Neural cell (in vitro differentiated cells): ENCODE data around the gene GRAP2. TPM values are rescaled to one million over a fixed set of nuclear protein-coding genes. Genes with fewer than 3 reads are reported as not detected.
"Not testable (repeated sequence)": the region's sequence is repeated elsewhere in the genome, so short reads cannot be mapped to it uniquely, and the experiment has no call there.

Source experiments
- H2AFZ ChIP-seq: fragments of 200-600, 300-800 bp; sonication (generic), shearing (Covaris generic); 2 replicates; pipeline ENCODE4 v1.6.0; 2014; ENCODE audit warnings: low read depth, mild to moderate bottlenecking, antibody characterized with exemption, low read length, moderate library complexity
- H3F3A ChIP-seq: fragments of 200-600 bp; shearing (Covaris generic); 2 replicates; pipeline ENCODE4 v1.6.1; 2016; ENCODE audit warnings: mild to moderate bottlenecking, moderate library complexity, mixed read lengths, antibody characterized with exemption, low read length; ENCODE audit not compliant: insufficient read depth, poor library complexity, severe bottlenecking
- H3K27ac ChIP-seq: fragments of 200-600, 300-800 bp; sonication (generic), shearing (Covaris generic); 2 replicates; pipeline ENCODE4 v1.5.1; 2014; ENCODE audit warnings: mild to moderate bottlenecking, low read length, moderate library complexity
- H3K27me3 ChIP-seq: fragments of 300-800, 200-600 bp; sonication (generic), shearing (Covaris generic); 2 replicates; pipeline ENCODE4 v1.6.0; 2014; ENCODE audit warnings: mild to moderate bottlenecking, low read depth, low read length, moderate library complexity; ENCODE audit not compliant: insufficient read depth
- H3K36me3 ChIP-seq: fragments of 300-800, 200-600 bp; sonication (generic), shearing (Covaris generic); 2 replicates; pipeline ENCODE4 v1.5.1; 2014; ENCODE audit warnings: mild to moderate bottlenecking, antibody characterized with exemption, low read length, moderate library complexity; ENCODE audit not compliant: insufficient read depth
- H3K4me2 ChIP-seq: fragments of 300-800, 200-600 bp; sonication (generic), shearing (Covaris generic); 2 replicates; pipeline ENCODE4 v1.6.0; 2014; ENCODE audit warnings: mild to moderate bottlenecking, low read length
- H3K4me3 ChIP-seq: fragments of 300-800, 200-600 bp; sonication (generic), shearing (Covaris generic); 2 replicates; pipeline ENCODE4 v1.5.1; 2014; ENCODE audit warnings: mild to moderate bottlenecking, low read length, moderate library complexity
- H3K79me2 ChIP-seq: fragments of 200-600 bp; shearing (Covaris generic); replicated peaks from 2 replicates; pipeline ENCODE4 v1.6.0; 2014; ENCODE audit warnings: mild to moderate bottlenecking, low read length, moderate library complexity; ENCODE audit not compliant: insufficient read depth
- H3K9ac ChIP-seq: fragments of 300-800, 200-600 bp; sonication (generic), shearing (Covaris generic); 2 replicates; pipeline ENCODE4 v1.6.1; 2016; ENCODE audit warnings: mild to moderate bottlenecking, low read length, mixed read lengths
- H3K9me2 ChIP-seq: fragments of 200-600 bp; shearing (Covaris generic); 2 replicates; pipeline ENCODE4 v1.6.1; 2016; ENCODE audit warnings: mild to moderate bottlenecking, low read length, mixed read lengths; ENCODE audit not compliant: insufficient read depth
- H3K9me3 ChIP-seq: fragments of 200-600, 300-800 bp; sonication (generic), shearing (Covaris generic); 2 replicates; pipeline ENCODE4 v1.6.1; 2016; ENCODE audit warnings: mild to moderate bottlenecking, mixed run types, low read length, moderate library complexity, mixed read lengths
- H4K20me1 ChIP-seq: fragments of 200-600 bp; shearing (Covaris generic); 2 replicates; pipeline ENCODE4 v1.6.1; 2016; ENCODE audit warnings: mild to moderate bottlenecking, mixed run types; ENCODE audit not compliant: insufficient read depth
- EP300 ChIP-seq: fragments of 450-650 bp; conservative IDR thresholded peaks from 2 replicates; pipeline ENCODE4 v1.6.1; 2014; ENCODE audit warnings: antibody characterized with exemption, mild to moderate bottlenecking, moderate library complexity; ENCODE audit not compliant: poor library complexity, severe bottlenecking
- EZH2 ChIP-seq: fragments of 200-600, 300-800 bp; shearing (Covaris generic), sonication (generic); IDR thresholded peaks from 2 replicates; pipeline ENCODE4 v1.6.1; 2014; ENCODE audit warnings: antibody characterized with exemption, low read length, borderline replicate concordance, mild to moderate bottlenecking; ENCODE audit not compliant: insufficient read depth, poor library complexity, severe bottlenecking
- MXI1 ChIP-seq: fragments of 450-650 bp; conservative IDR thresholded peaks from 2 replicates; pipeline ENCODE4 v1.6.1; 2014; ENCODE audit warnings: antibody characterized with exemption, mild to moderate bottlenecking; ENCODE audit not compliant: poor library complexity, severe bottlenecking
- POLR2AphosphoS5 ChIP-seq: IDR thresholded peaks from 2 replicates; pipeline ENCODE4 v1.6.1; 2012
- RAD21 ChIP-seq: fragments of 450-650 bp; conservative IDR thresholded peaks from 2 replicates; pipeline ENCODE4 v1.6.1; 2014; ENCODE audit warnings: antibody characterized with exemption, mild to moderate bottlenecking, moderate library complexity
- SMC3 ChIP-seq: fragments of 450-650 bp; conservative IDR thresholded peaks from 2 replicates; pipeline ENCODE4 v1.6.1; 2014; ENCODE audit warnings: antibody characterized with exemption, mild to moderate bottlenecking, moderate library complexity; ENCODE audit not compliant: poor library complexity
- TAF1 ChIP-seq: IDR thresholded peaks from 2 replicates; pipeline ENCODE4 v1.6.1; 2012; ENCODE audit warnings: low read depth
- polyA plus RNA-seq: library from polyadenylated mRNA; depleted of rRNA; stranded (reverse); fragments of >200 nt; gene quantifications from 2 replicates; pipeline ENCODE4 v1.2.3, GENCODE V29; 2014
- TF ChIP-seq, protein P1 (sequence below): IDR thresholded peaks from 2 replicates; pipeline ENCODE4 v1.6.1; 2012; ENCODE audit warnings: borderline replicate concordance
- TF ChIP-seq, protein P2 (sequence below): fragments of 450-650 bp; IDR thresholded peaks from 2 replicates; pipeline ENCODE4 v1.5.1; 2014; ENCODE audit warnings: antibody characterized with exemption, mild to moderate bottlenecking, moderate library complexity; ENCODE audit not compliant: poor library complexity, severe bottlenecking

The GRAP2 gene
- polyA plus RNA-seq, 1 donor from 2014 or later: 0.30 TPM

DNA sequence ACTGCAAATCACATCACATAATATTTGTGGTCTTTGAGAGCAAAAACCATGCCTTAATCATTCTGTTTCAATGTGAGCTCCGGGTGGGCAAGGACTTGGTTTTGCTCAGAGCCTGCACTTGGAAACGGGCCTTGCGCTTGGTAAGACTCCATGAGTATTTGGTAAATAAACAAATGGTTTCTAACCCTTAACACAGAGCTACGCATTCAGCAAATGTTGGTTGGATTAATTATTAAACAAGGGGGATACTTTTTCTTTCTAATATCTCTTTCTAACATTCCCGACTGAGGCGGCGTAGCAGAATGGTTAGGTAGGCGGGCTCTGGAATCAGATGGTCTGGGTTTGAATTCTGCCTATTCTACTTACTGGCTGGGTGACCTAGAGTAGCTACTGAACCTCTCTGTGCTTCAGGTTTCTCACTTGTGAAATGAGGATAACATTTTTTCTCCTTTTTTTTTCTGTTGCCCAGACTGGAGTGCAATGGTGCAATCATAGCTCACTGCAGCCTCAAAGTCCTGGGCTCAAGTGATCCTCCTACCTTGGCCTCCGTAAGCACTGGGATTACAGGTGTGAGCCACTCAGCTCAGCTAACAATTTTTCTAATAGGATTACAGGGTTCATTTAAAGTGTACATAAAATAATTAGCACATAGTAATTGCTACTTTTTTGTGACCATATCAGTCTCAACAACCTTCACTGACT, 90.4 kb downstream of the GRAP2 start:
- H3K36me3 ChIP-seq: no peaks in the 10 kb centered on the region
- H3K79me2 ChIP-seq: no peaks in the 10 kb centered on the region
- no peaks in the 10 kb centered on the region for H3F3A ChIP-seq
- H3K4me2 ChIP-seq: no peak overlapping the region
- TF ChIP-seq RAD21 (no peak), POLR2AphosphoS5 (no peak), EZH2 (no peak), EP300 (no peak), SMC3 (no peak), TAF1 (no peak), MXI1 (no peak)
- TF ChIP-seq, protein P1, sequence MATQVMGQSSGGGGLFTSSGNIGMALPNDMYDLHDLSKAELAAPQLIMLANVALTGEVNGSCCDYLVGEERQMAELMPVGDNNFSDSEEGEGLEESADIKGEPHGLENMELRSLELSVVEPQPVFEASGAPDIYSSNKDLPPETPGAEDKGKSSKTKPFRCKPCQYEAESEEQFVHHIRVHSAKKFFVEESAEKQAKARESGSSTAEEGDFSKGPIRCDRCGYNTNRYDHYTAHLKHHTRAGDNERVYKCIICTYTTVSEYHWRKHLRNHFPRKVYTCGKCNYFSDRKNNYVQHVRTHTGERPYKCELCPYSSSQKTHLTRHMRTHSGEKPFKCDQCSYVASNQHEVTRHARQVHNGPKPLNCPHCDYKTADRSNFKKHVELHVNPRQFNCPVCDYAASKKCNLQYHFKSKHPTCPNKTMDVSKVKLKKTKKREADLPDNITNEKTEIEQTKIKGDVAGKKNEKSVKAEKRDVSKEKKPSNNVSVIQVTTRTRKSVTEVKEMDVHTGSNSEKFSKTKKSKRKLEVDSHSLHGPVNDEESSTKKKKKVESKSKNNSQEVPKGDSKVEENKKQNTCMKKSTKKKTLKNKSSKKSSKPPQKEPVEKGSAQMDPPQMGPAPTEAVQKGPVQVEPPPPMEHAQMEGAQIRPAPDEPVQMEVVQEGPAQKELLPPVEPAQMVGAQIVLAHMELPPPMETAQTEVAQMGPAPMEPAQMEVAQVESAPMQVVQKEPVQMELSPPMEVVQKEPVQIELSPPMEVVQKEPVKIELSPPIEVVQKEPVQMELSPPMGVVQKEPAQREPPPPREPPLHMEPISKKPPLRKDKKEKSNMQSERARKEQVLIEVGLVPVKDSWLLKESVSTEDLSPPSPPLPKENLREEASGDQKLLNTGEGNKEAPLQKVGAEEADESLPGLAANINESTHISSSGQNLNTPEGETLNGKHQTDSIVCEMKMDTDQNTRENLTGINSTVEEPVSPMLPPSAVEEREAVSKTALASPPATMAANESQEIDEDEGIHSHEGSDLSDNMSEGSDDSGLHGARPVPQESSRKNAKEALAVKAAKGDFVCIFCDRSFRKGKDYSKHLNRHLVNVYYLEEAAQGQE: no peak
- TF ChIP-seq, protein P2, sequence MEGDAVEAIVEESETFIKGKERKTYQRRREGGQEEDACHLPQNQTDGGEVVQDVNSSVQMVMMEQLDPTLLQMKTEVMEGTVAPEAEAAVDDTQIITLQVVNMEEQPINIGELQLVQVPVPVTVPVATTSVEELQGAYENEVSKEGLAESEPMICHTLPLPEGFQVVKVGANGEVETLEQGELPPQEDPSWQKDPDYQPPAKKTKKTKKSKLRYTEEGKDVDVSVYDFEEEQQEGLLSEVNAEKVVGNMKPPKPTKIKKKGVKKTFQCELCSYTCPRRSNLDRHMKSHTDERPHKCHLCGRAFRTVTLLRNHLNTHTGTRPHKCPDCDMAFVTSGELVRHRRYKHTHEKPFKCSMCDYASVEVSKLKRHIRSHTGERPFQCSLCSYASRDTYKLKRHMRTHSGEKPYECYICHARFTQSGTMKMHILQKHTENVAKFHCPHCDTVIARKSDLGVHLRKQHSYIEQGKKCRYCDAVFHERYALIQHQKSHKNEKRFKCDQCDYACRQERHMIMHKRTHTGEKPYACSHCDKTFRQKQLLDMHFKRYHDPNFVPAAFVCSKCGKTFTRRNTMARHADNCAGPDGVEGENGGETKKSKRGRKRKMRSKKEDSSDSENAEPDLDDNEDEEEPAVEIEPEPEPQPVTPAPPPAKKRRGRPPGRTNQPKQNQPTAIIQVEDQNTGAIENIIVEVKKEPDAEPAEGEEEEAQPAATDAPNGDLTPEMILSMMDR: no peak
- H3K9ac ChIP-seq: no peak overlapping the region
- H3K27ac ChIP-seq: no peak overlapping the region
- no peaks in the 10 kb centered on the region for H3K9me3 ChIP-seq
- no peak overlapping the region for H3K4me3 ChIP-seq
- H3K9me2 ChIP-seq: no peaks in the 10 kb centered on the region
- peaks cover 29% of the 10 kb centered on the region for H3K27me3 ChIP-seq
- H4K20me1 ChIP-seq: no peaks in the 10 kb centered on the region
- H2AFZ ChIP-seq: no peak overlapping the region

DNA sequence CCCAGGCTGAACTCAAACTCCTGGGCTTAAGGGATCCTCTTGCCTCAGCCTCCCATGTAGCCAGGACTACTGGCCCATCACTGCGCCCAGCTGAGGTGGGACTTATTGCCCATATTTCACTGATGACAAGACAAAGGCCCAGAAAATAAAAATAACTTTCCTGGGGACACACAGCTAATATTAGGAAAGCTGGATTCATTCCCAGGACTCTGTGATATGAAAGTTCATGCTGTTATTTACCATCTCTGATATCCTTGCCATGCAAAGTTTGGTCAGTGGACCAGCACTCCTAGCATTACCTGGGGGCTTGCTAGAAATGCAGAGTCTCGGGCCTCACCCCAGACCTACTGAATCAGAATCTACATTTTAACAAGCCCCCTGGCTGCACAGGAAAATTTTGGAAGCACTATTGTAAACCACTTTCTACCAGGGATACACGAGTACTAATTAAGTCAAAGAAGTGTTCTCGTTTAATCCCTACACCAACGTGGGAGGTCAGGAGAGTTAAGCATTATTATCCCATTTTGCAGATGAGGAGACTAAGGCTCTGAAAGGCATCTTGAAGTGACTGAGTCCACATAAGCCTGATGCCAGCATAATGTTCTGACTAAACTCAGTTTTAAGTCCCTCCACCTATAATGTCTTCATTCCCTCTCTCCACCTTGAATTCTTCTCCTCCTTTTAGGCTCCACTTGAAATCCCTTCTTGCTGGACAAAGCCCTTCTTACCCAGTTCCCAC, 91.4 kb downstream of the GRAP2 start:
- no peaks in the 10 kb centered on the region for H3F3A ChIP-seq
- no peaks in the 10 kb centered on the region for H3K79me2 ChIP-seq
- TF ChIP-seq MXI1 (no peak), SMC3 (no peak), POLR2AphosphoS5 (no peak), EZH2 (no peak), TAF1 (no peak), EP300 (no peak)
- TF ChIP-seq, protein P2: no peak
- TF ChIP-seq, protein P1: no peak
- H3K9ac ChIP-seq: no peak overlapping the region
- no peaks in the 10 kb centered on the region for H4K20me1 ChIP-seq
- no peaks in the 10 kb centered on the region for H3K9me2 ChIP-seq
- no peaks in the 10 kb centered on the region for H3K36me3 ChIP-seq
- no peak overlapping the region for H3K4me3 ChIP-seq
- H3K27me3 ChIP-seq: peaks cover 33% of the 10 kb centered on the region
- H3K9me3 ChIP-seq: no peaks in the 10 kb centered on the region
- H3K4me2 ChIP-seq: no peak overlapping the region
- no peak overlapping the region for H3K27ac ChIP-seq
- no peak overlapping the region for H2AFZ ChIP-seq

DNA sequence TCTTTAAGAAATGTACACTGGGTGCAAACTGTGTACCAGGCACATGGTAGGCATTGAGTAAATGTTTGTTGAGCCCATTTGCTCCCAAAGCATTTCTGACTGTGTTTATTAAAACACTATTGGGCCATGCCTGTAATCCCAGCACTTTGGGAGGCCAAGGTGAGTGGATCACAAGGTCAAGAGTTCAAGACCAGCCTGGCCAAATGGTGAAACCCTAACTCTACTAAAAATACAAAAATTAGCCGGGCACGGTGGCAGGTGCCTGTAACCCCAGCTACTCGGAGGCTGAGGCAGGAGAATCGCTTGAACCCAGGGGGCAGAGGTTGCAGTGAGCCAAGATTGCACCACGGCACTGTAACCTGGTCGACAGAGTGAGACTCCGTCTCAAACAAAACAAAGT, 92.0 kb downstream of the GRAP2 start:
- not testable (repeated sequence) for H3K4me2 ChIP-seq, H3K9ac ChIP-seq, H3K27ac ChIP-seq, H3K36me3 ChIP-seq, H3K9me2 ChIP-seq, H3F3A ChIP-seq, H3K4me3 ChIP-seq, H3K9me3 ChIP-seq, H2AFZ ChIP-seq, H4K20me1 ChIP-seq, H3K79me2 ChIP-seq
- H3K27me3 ChIP-seq: peaks cover 33% of the 10 kb centered on the region
